ENCODE results near the gene MTUS2.

MTUS2 gene

DNA sequence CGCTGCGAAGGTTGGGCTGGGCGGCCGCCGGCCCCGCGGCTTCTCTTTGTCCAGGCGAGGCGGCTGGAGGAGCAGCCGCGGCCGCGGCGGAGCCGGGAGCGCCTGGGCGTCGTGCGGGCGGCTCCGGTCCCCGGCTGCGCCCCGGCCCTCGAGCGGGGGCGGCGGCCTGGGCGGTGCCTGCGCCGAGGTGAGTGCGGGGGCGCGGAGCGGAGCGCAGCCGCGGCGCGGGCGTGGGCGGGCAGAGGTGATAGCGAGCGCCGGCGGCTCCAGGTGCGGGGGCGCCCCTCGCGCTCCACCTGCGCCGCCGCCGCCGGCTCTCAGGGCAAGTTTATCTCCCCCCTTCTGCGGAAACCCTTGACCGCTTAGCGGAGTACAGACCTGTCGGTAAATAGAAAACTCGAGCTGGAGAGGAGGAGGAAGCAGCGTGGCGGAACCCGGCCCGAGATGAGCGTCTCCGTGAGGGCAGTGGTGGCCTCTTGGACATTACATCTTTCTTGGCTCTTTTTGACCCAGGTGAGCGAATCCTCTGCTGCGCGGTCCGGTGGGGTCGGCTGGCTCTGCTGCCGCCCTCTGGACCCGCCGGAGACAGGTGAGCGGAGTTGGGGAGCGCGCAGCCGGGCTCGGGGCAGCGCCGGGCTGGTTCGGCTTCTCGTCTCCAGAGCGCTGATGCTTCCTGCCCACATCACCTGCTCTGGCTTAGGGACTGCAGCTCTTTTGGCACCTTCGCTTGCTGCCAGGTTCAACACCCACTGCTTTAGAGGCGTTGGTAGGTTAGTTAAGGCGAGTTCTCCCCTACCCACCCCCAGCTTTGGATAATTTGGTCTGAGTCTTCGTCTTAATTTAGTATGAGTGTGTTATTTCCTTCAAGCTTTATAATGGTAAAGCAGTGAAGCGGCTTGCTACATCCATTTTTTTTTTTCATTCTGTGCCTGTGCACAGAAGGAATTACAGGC is at the start of gene MTUS2:
TSS of gene MTUS2 (plus strand) at position 241 of the 953 bp plus-strand sequence.
- in situ Hi-C loops (cut with MboI; ENCODE audit: low sequenced_read_pairs): loop anchor here (25.0 kb wide), 1 partner anchor 542 kb away; no protein-coding TSS in a partner anchor

DNA sequence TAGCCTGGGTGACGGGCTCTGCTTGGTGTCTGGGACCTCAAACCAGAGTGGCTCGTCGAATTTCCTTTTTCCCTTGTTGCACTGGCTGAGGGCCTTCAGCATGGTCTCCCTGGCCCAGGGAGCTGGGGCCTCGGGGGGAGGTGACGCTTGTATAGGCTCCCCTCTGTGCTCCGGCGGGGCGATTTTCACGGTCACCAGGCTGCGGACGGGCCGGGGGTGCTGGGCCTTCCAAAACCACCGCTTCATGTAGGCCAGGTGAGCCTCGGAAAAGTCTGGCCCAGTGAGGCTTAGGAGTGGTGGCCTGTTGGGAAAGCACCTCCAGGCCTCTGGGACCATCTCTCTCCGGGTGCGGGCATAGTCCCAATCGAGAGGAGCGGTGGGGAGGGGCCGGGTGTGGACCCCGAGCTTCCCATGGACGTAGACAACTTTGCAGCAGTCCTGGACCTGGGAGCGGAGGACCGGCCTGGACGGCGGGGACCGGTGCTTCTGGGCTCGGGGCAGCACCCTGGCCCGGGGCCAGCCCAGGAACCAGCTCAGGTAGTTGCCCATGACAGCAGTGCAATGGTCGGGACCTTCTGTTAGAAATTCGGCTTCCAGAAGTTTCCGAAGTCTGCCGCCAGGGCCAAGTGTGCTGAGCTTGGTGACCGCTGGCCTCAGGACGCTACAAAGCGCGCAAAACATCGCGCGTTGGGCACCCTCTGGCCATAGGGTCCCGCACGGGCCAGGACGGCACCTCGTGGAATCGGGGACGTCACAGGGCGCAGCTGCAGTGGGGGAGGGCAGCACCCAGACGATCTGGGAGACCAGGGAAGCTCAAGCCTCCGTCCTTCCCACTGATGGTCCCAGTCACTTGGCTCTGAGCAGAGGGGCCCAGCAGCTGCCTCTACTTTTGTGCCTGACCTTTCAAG is 41.6 kb upstream of the MTUS2 start:
- in situ Hi-C loops (cut with MboI; ENCODE audit: low sequenced_read_pairs): loop anchor here (25.0 kb wide), 2 partner anchors 91 to 466 kb away; no protein-coding TSS in a partner anchor

DNA sequence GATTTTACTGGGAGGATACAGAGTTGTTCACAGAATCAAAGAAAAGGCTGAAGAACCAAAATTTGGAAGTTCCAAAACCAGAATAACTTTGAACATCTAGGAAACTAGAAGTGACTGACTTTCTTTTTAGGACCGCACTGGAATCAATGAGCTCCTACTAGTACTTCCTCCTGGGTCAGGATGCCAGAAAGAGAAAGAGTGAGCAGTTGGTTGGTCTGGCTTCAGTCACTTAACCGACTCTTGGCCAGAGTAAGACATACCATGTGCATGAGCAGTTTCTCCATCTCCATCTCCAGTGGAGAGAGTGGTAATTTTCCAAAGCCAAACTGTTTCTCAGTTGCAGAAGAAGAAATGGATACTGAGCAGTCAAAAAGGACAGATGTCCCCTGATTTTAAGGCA is 27.1 kb upstream of the MTUS2 start:
- in situ Hi-C loops (cut with MboI; ENCODE audit: low sequenced_read_pairs): loop anchor here (25.0 kb wide), 2 partner anchors 106 to 481 kb away; no protein-coding TSS in a partner anchor

DNA sequence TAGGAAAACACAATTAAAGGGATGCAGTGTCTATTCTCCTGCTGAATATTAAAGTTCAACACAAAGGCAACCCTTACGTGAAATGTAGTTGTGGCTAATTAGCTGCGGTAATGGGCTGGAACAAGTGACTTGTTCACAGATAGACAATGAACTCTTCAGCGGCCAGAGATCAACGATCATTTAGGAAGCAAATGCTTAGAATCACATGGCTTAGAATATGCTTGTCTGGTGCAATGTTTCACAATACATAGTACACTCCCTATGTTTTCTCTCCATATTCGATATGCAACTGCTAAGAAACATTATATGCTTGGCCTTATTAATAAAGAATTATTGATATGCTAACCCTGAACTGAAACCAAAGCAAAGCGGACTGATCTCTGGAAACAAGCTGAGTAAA is 25.7 kb upstream of the MTUS2 start:
- in situ Hi-C loops (cut with MboI; ENCODE audit: low sequenced_read_pairs): loop anchor here (25.0 kb wide), 2 partner anchors 107 to 482 kb away; no protein-coding TSS in a partner anchor

DNA sequence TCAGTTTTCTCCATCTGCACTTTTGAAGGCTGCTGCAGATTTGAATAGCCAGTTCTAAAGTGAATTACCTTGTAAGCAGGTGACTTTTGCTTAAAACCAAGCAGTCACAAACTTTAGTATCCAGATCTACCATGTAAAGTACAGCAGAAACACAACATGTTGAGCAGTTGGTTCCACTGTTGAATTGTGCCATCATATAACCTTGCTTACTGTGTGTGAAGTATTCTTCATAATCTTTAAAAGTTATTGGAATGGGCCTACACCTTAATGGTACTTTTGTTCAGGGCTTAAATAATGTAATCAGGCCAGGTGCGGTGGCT is 23.2 kb upstream of the MTUS2 start:
- in situ Hi-C loops (cut with MboI; ENCODE audit: low sequenced_read_pairs): loop anchor here (25.0 kb wide), 2 partner anchors 110 to 485 kb away; no protein-coding TSS in a partner anchor

DNA sequence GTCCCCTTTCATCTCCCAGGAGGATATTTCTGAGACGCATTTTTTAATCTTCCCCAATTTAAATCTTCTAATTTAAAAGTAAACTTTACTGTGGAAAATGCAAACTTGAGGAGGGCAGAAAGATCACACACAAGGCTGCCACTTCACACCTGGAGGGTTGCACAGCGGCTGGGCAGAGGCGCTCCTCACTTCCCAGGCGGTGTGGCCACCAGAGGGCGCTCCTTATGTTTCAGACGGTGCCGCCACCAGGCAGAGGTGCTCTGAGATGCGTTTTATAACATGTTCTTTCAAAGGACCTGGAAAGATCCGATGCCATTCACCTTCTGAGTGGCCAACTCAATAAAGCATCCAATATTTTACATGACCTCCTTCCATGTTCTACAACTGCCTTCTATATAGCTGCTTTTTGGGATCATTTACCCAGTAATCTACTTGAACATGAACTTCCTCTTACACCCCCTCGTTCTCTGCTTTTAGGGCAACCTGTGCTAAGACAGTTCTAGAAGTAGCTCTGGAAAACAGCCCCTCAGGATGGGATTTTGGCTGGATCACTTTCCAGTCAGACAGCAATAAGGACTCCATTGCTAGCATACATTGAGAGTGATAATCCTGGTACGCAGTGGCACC is 14.8 kb upstream of the MTUS2 start:
- in situ Hi-C loops (cut with MboI; ENCODE audit: low sequenced_read_pairs): loop anchor here (25.0 kb wide), 1 partner anchor 557 kb away; no protein-coding TSS in a partner anchor

DNA sequence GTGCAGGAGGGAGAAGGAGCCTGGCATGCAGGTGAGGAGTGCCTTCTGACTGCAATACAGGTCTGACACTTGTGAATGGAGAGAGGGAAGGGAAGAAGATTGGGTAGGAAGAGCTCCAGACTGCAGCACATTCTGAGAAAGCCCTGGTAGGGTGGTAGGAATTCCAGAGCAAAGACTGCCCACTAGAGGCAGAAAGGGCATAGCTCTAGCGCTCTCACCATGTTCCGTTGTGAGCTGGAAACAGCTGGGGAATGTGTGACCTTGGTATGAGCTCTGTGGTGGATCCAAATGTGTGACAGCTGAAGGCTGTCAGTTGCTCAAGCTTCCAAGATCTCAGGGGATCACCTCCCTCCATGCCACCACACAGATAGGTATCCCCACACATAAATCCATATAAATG is 2.9 kb upstream of the MTUS2 start:
- in situ Hi-C loops (cut with MboI; ENCODE audit: low sequenced_read_pairs): loop anchor here (25.0 kb wide), 1 partner anchor 545 kb away; no protein-coding TSS in a partner anchor

DNA sequence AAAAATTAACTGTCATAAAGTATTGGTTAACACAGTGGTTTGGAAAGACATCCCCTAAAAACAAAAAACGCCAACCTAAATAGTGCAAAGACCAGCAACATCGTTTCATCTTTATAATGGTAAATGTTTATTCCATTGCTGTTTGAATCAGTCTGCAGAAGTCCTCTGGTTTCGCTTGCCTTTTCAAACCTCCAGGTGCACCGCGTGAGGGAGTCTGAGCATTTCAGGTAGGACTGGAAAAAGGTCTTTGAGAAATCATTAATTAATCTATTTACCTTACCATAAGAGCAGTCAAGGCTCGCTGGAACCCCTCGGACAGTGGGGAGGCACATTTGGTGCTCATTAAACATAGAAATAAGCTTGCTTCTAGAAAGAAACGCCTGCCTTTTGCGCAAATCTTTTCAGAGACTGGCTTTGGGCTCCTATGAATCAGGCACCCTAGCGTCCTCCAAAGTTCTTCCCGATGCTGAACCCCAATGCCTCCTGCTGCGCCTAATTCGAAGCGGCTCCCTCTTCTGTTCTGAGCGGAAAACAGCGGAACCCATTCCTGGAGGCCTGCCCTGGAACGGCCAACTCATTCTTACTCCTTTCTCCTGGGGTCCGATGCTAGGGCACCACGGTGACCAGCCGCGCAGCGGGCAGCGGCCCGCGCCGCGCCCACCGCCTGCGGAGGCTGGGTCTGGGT is 951 bp upstream of the MTUS2 start:
- in situ Hi-C loops (cut with MboI; ENCODE audit: low sequenced_read_pairs): loop anchor here (25.0 kb wide), 1 partner anchor 543 kb away; no protein-coding TSS in a partner anchor

DNA sequence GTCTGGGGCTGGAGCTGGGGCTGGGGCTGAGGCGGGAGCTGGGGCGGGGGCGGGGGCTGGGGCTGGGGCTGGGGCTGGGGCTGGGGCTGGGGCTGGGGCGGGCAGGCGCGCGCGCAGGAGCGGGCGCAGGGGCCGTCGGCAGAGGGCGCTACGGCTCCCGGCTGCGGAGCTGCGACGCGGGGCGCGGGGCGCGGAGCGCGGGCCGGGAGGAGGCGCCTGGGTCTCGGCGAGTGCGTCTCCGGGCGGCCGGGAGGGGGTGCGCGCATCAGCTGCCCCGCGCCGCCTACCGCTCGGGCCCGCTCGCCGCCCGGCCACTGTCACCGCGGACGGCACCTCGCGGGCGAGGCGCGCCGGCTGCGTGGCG is 422 bp upstream of the MTUS2 start:
- in situ Hi-C loops (cut with MboI; ENCODE audit: low sequenced_read_pairs): loop anchor here (25.0 kb wide), 1 partner anchor 543 kb away; no protein-coding TSS in a partner anchor

DNA sequence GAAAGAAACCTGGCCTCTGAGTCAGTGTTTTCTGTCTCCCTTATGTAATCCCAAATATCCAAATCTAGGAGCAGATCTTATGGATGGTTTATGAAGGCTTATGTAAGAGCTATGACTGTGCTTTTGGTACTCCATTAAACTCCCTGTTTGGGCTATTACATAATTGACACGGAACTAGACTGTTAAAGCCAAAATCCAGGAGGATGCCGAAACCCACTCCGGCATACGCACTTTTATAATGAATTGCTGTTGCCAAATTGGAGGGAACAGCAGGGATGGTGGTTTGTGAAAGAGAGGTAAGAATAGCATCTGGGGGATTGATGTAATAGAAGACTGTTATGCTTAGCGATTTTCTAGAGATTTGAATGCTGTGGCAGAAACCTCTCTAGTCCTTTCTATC is 2.0 kb downstream of the MTUS2 start:
- in situ Hi-C loops (cut with MboI; ENCODE audit: low sequenced_read_pairs): loop anchor here (25.0 kb wide), 1 partner anchor 540 kb away; no protein-coding TSS in a partner anchor

DNA sequence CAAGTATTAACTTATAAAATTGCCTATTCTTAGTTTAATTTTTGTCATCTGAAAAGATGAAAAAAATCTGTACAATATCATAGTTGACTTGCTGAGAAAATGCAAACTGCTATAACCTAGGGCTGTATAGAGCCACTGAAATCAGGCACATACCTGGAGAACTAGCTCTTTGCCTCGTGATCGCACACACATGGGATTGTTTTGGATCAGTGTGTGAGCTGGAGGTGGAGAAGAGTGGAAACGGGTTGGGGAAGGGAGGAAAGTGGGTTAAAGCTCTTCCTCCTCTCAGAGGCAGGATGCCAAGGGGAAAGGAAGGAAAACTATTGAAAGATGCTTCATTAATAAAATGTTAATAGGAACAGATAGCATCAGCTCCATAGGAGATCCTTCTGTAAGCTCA is 2.7 kb downstream of the MTUS2 start:
- in situ Hi-C loops (cut with MboI; ENCODE audit: low sequenced_read_pairs): loop anchor here (25.0 kb wide), 1 partner anchor 540 kb away; no protein-coding TSS in a partner anchor

DNA sequence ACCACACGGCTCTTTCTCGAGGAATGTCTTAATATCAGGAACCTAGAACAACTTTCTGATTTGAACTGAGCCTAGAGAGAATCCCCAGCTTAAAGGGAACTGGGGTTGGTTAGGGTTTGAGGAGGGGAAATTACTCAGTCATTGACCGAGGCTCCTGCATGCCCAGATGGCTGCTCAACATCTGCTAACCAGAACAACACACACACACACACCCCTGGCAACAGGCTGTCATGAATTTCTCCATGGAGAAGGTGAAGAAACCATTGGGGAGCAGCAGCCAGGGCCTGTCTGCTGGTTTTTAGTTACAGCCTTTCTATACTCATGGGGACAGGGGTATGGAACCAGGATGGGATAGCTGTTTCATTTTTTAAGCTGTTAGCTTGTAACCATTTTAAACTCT is 5.2 kb downstream of the MTUS2 start:
- in situ Hi-C loops (cut with MboI; ENCODE audit: low sequenced_read_pairs): no loop called here

DNA sequence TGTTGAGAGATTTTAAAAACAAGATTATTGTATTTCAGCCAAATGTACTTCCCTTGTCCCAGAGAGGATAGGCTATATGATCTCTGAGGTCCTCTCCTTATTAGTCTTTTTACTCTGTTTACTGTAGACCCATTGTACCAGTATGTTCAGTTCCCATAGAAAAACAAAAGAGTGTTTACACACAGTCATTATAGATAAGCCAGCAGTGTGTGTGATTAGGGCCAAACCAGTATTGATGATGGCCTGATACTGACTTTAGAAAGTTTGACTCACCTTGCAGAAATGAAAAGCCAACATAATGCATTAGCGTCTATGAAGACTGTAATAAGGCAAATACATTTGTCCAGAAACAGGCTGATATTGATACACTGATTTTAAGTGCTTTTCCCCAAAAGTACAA is 6.2 kb downstream of the MTUS2 start:
- in situ Hi-C loops (cut with MboI; ENCODE audit: low sequenced_read_pairs): no loop called here

DNA sequence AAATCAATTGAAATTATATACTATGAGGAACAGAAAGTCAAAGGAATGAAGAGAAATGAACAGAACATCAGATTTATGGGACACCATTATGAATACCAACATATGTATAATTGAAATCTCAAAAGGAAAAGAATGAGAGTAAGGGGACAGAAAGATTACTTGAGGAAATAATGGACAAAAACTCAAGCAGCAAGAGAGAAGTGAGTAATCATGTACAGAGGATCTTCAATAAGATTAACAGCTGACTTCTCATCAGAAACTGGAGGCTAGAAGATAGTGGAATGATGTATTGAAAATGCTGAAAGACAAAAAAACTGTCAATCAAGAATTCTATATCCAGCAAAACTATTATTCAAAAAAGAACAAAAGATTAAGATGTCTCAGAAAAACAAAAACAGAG is 10.4 kb downstream of the MTUS2 start:
- in situ Hi-C loops (cut with MboI; ENCODE audit: low sequenced_read_pairs): no loop called here

DNA sequence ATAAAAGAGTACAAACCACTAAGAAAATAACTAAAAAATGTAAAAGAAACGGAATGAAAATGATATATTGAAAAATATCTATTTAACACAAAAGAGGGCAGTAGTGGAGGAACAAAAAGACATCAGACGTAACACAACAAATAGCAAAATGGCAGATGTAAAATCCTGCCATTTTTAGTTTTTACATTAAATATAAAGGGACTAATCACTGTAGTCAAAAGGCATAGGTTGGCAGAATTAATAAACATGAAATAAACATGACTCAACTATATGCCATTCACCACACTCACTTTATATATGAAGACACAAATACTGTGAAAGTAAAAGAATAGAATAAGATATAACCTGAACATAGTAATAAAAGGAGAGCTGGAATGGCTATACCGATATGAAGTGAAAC is 11.0 kb downstream of the MTUS2 start:
- in situ Hi-C loops (cut with MboI; ENCODE audit: low sequenced_read_pairs): no loop called here

DNA sequence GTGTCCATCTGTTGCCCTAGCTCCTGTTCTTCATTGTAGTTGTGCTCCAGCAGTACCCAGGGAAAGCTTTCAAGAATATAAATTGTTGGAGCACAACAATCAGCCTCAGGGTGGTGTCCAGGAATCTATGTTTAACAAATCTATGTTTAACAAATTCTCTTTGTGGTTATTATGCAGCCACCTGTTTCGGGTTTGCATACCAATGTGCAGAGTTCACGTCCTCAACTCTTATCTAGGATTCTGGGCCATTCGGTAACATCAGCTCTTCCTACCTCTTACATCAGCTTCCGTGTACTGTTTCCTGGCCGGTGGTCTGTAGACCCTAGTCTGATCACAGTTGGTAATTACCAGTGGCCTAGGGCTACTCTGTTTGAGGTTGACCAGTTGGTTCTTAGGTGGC is 17.0 kb downstream of the MTUS2 start:
- in situ Hi-C loops (cut with MboI; ENCODE audit: low sequenced_read_pairs): no loop called here

DNA sequence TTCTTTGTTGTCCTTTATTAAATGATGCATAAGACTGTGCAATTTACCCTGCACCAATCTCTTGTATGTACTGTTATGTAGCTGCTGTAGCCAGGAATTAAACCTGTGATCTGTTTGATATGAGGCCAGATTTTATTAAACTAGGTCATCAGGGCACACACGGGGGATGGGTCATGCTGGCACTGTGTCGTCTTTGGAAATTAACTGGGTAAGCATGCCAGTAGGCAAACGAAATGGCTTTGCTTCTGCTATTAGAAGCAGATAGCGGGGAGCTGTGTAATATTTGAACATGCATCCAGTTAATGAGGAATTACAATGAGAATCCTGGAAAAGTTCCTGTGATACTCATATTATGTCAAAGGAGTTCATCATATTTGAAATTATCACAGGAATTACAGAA is 23.5 kb downstream of the MTUS2 start:
- in situ Hi-C loops (cut with MboI; ENCODE audit: low sequenced_read_pairs): no loop called here

DNA sequence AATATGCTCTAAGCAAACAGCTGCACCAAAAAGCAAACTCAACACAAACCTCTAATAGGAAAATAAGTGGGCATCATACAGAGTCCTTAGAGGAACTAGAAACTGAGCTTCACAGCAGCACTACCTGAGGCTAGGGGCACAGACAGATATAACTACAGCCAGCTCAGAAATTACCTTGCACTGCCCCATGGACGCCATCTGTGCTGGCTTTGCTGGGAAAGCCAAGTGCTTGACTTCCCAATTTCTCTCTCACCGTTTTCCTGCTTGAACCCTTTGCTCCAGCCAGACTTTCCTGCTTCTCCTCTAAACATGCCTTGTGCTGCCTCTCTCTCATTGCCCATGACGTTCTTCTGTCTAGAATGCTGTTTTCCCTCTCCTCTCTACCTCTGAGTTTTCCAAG is 29.3 kb downstream of the MTUS2 start:
- in situ Hi-C loops (cut with MboI; ENCODE audit: low sequenced_read_pairs): no loop called here

DNA sequence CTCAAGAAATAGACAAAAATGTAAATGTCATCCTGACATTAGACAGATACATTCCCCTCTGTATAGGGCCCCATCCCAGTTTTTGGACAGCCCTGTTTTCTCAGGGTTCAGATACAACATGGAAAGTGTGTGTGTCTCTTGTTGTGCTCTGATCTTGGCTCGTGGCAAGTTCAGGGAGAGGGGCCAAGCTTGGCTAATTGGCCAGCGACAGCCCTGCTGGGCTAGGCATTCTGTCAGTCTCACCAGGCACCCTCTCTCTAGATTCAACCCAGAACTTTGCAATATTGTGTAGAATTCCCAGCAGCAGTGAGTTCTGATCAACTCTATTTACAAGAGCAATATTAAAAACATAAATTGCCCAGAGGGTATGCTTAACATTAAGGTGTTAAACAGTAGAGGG is 30.1 kb downstream of the MTUS2 start:
- in situ Hi-C loops (cut with MboI; ENCODE audit: low sequenced_read_pairs): no loop called here

DNA sequence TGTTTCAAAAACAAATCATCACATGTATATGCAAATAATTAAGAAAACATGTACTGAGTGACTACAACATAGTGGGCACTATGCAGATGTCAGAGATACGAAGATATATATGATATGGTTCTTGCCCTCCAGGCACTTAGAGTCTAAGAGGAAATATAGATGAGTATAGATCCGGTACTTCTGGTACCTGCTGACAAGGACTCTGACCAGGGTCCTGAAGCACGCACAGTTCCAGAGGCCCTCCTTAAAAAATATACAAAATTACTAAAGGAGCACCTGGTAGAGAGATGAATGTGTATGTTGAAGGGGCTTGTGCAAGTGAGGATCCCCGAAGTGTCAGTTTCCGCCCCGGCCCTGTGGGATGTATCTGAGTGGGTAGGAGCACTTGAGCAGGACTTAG is 31.3 kb downstream of the MTUS2 start:
- in situ Hi-C loops (cut with MboI; ENCODE audit: low sequenced_read_pairs): no loop called here
